HL-60 (cell line): ENCODE data around the gene ATP6V1B1.

ENCODE experiments used
- DNase-seq, 2 experiments: peaks; one replicate each; pipeline ENCODE4 v3.0.0-alpha.2; 2010 to 2020; ENCODE audit warnings: low read depth in 1 of 2, low spot score in 1 of 2
- H3K27ac ChIP-seq: fragments of 250-450 bp; sonication (Bioruptor Pico); replicated peaks from 2 replicates; pipeline ENCODE4 v1.5.1; 2020; ENCODE audit warnings: mild to moderate bottlenecking, moderate library complexity
- H3K27me3 ChIP-seq: fragments of 250-450 bp; sonication (Bioruptor Pico); 2 replicates; pipeline ENCODE4 v1.5.1; 2021; ENCODE audit warnings: mild to moderate bottlenecking, moderate library complexity; ENCODE audit not compliant: insufficient read depth, poor library complexity, severe bottlenecking
- H3K4me3 ChIP-seq: replicated peaks from 2 replicates; pipeline ENCODE4 v1.5.1; 2011; ENCODE audit warnings: mild to moderate bottlenecking, control low read depth, low read length; ENCODE audit not compliant: insufficient read depth
- CTCF ChIP-seq: IDR thresholded peaks from one replicate; pipeline ENCODE4 v1.5.1; 2011; ENCODE audit warnings: low read length, control low read depth, inconsistent platforms; ENCODE audit not compliant: insufficient read depth
- GABPA ChIP-seq: IDR thresholded peaks from 2 replicates; pipeline ENCODE4 v1.6.1; 2012; ENCODE audit warnings: low read depth
- POLR2AphosphoS5 ChIP-seq: IDR thresholded peaks from 2 replicates; pipeline ENCODE4 v1.6.1; 2012; ENCODE audit warnings: low read depth
- SPI1 ChIP-seq: IDR thresholded peaks from 2 replicates; pipeline ENCODE4 v1.6.1; 2012; ENCODE audit warnings: low read depth, mild to moderate bottlenecking, borderline replicate concordance
- TF ChIP-seq, protein P1 (sequence below): IDR thresholded peaks from 2 replicates; pipeline ENCODE4 v1.6.1; 2012; ENCODE audit warnings: low read depth; ENCODE audit not compliant: insufficient replicate concordance

The ATP6V1B1 gene

DNA sequence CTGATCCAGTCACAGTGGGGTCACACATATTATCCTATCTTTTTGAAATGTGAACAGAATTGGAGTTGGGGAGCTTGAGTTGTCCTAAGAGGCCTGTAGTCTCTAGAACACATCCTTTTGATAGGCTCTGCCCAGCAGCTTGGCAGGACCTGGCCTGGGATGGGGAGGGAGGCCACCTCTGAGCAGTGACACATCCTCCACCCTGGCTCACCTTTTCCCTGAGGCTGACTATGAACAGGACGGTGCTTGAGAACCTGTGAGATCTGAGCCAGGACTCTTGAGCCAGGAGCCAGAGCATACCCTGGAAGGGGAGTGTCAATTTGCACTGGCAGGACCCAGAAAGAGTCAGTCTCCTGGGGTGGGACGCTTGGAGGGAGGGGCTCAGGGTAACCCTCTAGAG, 17.7 kb upstream of the ATP6V1B1 start:
- no peaks in the 10 kb centered on the region for H3K27me3 ChIP-seq
- H3K27ac ChIP-seq = no peak overlapping the region
- no peak for TF ChIP-seq POLR2AphosphoS5
- no peak for TF ChIP-seq CTCF
- no peak for TF ChIP-seq SPI1
- TF ChIP-seq, protein P1, sequence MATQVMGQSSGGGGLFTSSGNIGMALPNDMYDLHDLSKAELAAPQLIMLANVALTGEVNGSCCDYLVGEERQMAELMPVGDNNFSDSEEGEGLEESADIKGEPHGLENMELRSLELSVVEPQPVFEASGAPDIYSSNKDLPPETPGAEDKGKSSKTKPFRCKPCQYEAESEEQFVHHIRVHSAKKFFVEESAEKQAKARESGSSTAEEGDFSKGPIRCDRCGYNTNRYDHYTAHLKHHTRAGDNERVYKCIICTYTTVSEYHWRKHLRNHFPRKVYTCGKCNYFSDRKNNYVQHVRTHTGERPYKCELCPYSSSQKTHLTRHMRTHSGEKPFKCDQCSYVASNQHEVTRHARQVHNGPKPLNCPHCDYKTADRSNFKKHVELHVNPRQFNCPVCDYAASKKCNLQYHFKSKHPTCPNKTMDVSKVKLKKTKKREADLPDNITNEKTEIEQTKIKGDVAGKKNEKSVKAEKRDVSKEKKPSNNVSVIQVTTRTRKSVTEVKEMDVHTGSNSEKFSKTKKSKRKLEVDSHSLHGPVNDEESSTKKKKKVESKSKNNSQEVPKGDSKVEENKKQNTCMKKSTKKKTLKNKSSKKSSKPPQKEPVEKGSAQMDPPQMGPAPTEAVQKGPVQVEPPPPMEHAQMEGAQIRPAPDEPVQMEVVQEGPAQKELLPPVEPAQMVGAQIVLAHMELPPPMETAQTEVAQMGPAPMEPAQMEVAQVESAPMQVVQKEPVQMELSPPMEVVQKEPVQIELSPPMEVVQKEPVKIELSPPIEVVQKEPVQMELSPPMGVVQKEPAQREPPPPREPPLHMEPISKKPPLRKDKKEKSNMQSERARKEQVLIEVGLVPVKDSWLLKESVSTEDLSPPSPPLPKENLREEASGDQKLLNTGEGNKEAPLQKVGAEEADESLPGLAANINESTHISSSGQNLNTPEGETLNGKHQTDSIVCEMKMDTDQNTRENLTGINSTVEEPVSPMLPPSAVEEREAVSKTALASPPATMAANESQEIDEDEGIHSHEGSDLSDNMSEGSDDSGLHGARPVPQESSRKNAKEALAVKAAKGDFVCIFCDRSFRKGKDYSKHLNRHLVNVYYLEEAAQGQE = no peak
- no peak for TF ChIP-seq GABPA
- H3K4me3 ChIP-seq = no peak overlapping the region
- no peak for DNase-seq

DNA sequence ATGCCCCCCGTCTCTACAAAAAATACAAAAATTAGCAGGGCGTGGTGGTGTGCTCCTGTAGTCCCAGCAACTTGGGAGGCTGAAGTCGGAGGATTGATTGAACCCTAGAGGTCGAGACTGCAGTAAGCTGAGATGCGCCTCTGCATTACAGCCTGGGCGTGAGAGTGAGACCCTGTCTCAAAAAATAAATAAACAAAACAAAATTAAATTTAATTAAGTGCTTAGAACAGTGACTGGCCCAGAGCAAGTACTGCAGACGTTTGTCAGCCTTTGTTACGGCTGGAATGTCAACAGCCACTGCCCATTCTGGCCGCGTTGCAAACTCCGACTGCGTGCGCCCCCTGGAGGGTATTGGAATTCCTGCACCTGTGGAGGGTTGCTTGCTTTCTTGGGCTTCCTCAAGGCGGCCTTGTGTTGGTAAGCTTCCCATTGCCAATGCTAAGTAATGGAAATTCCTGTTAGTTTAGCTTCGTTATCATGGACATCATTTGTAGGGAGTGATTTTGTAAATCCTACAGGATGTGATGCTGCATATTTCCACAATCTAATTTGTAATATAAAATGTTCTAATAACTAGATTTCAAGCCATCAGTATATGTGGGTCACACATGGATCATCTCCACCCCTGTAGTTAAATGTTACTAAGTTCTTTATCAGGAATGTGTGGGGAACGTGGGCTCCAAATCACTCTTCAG, 15.9 kb upstream of the ATP6V1B1 start:
- DNase-seq = peak; percentile 43 to 77
- H3K27me3 ChIP-seq = no peaks in the 10 kb centered on the region

DNA sequence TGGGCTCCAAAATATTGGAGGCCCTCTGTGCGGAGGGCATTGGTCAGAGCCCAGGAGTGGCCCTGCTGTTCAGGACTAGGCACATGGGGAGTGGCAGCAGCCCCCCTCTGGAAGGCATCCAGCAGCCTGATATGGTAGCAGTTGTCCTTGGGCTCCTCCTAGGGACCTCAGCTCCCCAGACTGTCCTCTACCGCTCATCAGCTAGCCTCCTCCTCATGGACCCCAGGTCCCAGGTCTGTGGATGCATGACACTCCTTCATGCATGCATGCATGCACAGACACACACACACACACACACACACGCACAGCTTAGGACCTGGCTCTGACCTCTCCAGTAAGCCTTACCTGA, 15.4 kb upstream of the ATP6V1B1 start:
- no peak overlapping the region for H3K27ac ChIP-seq
- no peaks in the 10 kb centered on the region for H3K27me3 ChIP-seq
- H3K4me3 ChIP-seq = no peak overlapping the region
- TF ChIP-seq, protein P1 = no peak
- TF ChIP-seq POLR2AphosphoS5 (no peak), CTCF (no peak), GABPA (no peak), SPI1 (no peak)
- no peak for DNase-seq

More for the DNA sequence above, 15.9 kb upstream of the ATP6V1B1 start:
- Histone ChIP-seq H3K4me3 (no peak overlapping the region), H3K27ac (no peak overlapping the region)
- TF ChIP-seq CTCF (peak; percentile 92), SPI1 (no peak), POLR2AphosphoS5 (no peak)

- no peak for TF ChIP-seq GABPA
- TF ChIP-seq, protein P1 = no peak
- TF ChIP-seq CTCF = no peak
- TF ChIP-seq SPI1 = no peak
- no peak for TF ChIP-seq POLR2AphosphoS5
- H3K4me3 ChIP-seq = no peak overlapping the region
- DNase-seq = no peak
- H3K27me3 ChIP-seq = no peaks in the 10 kb centered on the region
- H3K27ac ChIP-seq = no peak overlapping the region
Observed at GRCh38 chr2:70921031-70921430, 14.7 kb upstream of the ATP6V1B1 start.
